A549 treated with CpdA at 1 μM for 4 hours (cell line): ENCODE measurements around the gene MYRFL. TPM values are rescaled to one million over a fixed set of nuclear protein-coding genes. Genes with fewer than 3 reads are reported as not detected.

Experiments
- total RNA-seq: library from RNA; stranded (reverse); fragments of 200-300 nt; extraction: Qiagen RNA extraction; gene quantifications from 5 replicates; pipeline ENCODE4 v1.2.3, GENCODE V29; 2022; ENCODE audit warnings: low read depth

MYRFL gene
- 0.03 TPM in 1 of 5 replicates, not detected in the others for total RNA-seq

DNA sequence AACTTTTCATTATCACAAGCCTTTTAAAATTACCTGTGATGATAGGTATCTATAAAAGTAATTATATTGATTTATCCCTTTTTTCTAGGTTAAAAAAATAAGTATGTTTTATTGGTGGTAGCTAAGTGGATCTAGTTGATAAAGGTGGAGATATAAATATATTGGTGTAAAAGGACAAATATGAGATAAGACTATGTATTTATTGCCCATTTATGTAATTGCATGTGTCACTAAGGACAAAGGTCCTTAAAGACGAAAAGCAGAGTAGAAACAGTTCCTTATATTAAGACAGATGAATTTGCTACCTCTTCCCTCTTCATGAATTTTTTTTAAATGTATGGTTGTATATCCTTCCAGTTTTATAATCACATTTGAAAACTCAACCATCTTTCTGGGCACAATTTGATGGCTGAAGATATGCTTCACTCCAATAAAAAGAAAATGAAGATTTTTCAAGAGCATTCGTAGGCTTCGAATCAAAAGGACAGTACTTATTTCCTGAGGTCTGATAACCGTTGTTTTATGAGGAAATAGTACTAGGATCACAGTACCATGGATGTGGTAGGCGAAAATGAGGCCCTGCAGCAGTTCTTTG, at the start of gene MYRFL:
MYRFL (plus strand) TSS at position 262 of the 595 bp plus-strand sequence; CDS start at position 553, 291 bp downstream.

Other genes starting within 250 kb of the MYRFL start
- 284 to 390 TPM (median 299 TPM) in 5 replicates for gene CCT2, start 239.8 kb upstream of the MYRFL start, total RNA-seq
- not detected in 5 replicates for gene LRRC10, start 214.3 kb upstream of the MYRFL start, total RNA-seq
- gene BEST3, start 125.9 kb upstream of the MYRFL start, total RNA-seq, result 0.59 to 1.8 TPM (median 1.1 TPM) in 5 replicates
- gene RAB3IP, start 86.4 kb upstream of the MYRFL start, total RNA-seq, result 10.9 to 14.4 TPM (median 12.4 TPM) in 5 replicates